Inflammatory macrophage treated with lipopolysaccharide for 1 hour (primary cell): ENCODE measurements around the gene CFAP119.

Source experiments
- DNase-seq, 2 donors: peaks; one replicate each; pipeline ENCODE4 v3.0.0-alpha.2; 2020 to 2022

CFAP119 gene

DNA sequence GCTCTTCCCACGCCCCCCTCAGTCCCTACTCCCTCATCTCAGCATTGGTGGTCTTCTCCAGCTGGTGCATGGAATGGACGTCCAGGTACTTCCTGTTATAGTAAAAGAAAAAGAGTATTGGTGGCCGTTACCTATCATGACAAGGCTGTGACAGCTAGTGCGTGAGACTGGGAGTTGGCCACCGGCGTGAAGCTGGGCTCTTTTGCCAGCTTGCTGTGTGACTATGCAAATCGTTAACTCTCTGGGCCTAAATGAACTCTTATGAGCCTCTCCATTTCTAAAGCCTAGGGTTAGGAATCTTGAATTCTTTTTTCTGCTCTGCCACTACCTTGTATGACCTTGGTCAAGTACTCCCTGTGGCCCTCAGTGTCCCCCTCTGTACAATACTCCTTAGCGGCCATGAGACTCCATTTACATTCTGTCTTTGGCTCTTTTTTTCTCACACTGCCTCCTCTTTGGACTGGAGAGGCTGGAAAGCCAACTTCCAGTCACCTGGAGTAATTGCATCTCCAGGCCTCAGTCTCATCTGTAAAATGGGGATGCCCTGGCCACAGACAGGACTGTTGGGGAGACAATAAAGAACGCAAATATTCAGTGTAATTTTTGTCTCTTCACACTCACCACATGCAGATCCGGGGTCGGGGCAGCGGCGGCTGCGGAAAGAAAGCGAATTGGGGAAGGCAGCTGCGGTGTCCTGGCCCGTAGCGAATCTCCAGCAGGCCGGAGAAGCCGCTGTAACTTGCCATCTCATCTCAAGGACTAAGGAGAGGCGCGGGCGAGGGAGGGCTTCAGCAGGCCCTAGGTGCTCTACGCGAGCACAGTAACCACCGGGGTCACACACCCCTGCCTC is 1.1 kb downstream of the CFAP119 start:
- no peak for DNase-seq

DNA sequence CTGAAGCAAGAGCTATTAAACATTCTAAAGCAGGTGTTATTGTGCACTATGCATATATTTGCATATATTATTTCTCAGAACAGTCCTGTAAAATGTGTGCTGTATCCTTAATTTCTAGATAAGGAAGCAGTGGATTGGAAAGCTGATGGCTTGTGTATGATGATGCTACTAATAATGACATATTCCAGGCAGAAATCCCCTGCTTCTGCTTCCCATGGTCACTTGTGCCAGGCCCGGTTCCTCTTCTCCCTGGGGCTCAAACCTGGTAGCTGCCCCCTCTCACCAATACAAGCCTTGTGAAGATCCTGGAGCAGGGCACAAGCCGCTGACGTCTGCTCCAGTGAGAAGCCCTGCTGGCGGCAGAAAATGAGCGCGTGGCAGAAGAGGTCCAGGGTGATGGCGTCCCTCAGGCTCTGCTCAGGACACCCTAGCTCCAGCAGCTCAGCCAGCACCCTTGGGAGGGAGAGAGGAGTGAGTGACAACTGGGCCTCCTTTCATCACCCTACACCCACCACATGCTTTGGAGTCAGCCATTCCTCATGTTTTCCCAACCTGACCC is 1.8 kb downstream of the CFAP119 start:
- DNase-seq = peak in 1 of 2 donors; percentile 45

DNA sequence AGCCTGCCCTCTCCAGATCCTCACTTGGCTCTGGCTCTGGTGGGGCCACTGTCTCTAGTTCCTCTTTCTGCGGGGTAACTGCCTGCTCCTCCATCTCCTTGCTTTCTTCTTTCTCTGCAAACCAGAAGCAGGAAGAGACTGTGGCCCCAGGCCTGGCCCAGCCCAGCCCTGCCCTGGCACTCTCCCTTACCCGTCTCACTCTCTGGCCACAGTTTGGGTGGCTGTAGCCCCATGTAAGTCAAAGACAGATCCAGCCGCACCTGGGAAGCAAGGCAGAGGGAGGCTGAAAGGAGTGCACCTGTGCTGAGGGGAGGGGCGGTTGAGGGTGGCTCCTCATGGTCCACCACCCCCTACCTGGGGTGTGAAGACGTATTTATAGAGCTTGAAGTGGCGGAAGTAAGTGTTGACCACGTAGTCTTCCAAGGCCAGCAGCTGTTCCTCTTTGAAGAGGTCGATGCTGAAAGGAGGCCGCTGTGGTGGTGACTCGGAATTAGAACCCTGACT is 2.8 kb downstream of the CFAP119 start:
- DNase-seq = peak; percentile 21 to 48

DNA sequence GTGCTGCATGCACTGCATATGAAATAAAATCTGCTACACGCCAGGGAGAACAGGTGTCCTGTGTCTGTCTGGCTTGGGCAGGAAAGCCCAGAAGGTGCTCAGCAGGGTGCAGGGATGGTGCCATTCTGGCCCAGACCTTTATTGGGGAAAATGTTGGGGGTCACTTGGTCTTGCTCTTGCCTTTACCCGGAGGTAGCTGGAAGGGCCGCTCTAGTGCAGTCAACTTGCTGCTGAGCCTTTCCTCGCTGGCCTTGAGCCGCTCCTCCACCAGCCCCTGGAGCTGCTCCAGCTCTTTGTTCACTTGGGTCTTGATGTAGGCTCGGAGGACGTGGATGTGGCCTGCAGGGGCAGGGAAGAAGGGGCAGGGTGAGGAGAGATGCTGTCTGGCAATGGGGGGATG is 4.5 kb downstream of the CFAP119 start:
- no peak for DNase-seq

DNA sequence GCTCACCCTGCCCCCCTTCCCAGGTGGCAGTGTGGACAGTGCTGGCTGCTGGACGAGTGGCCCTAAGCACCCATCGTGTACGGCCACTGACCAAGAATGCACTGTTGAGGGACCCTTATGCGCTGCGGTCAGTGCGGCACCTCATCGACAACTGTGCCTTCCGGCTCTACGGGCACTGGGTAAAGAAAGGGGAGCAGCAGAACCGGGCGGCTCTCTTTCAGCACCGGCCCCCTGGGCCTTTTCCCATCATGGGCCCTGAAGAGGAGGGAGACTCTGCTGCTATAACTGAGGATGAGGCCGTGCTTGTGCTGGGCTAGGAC is 5.1 kb downstream of the CFAP119 start:
- DNase-seq = no peak

DNA sequence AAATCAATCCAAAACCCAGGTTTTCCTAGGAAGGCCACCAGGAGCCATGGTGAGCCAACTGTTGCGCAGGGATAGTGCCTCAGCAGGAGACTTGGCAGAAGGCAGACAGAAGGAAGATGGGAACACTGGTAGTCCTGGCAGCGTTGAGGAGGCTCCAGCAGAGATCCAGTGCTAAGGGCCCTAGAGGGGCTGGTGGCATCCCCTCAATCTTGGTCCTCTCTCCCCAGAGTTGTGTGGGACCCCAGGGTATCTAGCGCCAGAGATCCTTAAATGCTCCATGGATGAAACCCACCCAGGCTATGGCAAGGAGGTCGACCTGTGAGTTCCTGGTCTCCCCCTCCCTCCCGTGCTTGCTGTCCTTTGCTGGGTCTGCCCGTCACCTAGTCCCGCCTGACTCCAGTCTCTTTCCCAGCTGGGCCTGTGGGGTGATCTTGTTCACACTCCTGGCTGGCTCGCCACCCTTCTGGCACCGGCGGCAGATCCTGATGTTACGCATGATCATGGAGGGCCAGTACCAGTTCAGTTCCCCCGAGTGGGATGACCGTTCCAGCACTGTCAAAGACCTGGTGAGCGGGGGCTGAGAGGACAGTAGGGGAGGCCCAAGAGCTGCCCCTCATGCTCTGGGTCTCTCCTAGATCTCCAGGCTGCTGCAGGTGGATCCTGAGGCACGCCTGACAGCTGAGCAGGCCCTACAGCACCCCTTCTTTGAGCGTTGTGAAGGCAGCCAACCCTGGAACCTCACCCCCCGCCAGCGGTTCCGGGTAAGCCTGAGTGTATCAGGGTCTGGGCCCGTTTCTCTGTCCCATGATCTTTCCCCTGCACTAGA is 5.7 kb downstream of the CFAP119 start:
- DNase-seq = no peak

DNA sequence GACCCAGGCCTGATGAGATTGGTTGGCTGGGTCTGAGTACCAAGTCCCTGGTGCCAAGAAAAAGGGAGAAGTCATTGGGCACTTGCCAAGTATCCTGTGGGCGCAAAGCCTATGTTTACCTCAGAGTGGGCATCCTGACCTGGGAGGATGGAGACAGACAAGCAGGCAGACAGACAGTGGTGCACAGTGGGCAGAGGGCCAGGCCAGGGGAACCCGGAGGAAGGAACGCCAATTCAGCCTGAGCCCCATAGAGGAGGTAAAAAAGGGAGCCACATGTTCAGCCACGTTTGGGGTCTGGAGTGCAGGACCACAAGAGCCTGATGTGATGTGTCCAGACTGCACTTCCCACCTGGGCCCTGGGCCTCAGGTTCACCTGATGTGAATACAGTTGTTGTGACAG is 8.3 kb downstream of the CFAP119 start:
- no peak for DNase-seq

DNA sequence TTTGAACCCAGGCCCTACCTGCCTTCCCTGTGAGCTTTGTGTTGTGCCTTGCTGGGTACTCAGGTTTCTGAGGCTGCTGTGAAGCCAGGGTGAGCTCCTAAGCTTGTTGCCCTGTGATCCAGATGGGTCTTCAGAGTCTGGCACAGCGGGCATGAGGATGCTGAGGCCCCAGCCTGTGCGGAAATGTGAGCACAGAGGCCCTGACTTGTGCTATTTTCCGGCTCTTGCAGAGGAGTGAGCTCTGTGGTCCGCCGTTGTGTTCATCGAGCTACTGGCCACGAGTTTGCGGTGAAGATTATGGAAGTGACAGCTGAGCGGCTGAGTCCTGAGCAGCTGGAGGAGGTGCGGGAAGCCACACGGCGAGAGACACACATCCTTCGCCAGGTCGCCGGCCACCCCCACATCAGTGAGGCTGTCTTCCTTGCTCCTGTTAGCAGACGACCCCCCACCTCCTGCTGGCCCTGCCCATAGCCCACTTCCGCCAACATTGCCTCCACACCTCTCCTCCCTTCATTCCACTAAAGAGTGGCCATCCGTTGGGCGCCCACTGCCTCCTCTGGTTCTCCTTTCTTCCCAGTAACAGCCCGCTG is 10.9 kb downstream of the CFAP119 start:
- DNase-seq = no peak

DNA sequence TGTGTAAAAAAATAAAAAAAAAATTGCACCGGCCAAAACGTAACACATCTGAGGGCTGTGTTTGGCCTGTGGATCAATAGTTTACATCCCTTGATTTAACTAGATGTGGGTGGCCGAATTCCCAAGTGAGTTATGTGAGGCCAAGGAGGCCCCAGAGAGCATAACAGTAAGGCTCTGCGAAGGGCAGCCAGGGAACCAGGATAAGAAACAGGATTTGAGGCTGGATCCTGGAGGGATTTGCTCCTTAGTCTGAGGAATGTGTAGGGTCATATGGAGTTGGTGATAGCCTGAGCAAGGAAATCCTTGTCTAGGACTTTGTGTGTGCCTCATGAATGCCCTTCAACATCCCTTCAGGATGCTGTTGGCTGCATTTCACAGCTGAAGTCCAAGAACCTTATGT is 11.7 kb downstream of the CFAP119 start:
- no peak for DNase-seq

DNA sequence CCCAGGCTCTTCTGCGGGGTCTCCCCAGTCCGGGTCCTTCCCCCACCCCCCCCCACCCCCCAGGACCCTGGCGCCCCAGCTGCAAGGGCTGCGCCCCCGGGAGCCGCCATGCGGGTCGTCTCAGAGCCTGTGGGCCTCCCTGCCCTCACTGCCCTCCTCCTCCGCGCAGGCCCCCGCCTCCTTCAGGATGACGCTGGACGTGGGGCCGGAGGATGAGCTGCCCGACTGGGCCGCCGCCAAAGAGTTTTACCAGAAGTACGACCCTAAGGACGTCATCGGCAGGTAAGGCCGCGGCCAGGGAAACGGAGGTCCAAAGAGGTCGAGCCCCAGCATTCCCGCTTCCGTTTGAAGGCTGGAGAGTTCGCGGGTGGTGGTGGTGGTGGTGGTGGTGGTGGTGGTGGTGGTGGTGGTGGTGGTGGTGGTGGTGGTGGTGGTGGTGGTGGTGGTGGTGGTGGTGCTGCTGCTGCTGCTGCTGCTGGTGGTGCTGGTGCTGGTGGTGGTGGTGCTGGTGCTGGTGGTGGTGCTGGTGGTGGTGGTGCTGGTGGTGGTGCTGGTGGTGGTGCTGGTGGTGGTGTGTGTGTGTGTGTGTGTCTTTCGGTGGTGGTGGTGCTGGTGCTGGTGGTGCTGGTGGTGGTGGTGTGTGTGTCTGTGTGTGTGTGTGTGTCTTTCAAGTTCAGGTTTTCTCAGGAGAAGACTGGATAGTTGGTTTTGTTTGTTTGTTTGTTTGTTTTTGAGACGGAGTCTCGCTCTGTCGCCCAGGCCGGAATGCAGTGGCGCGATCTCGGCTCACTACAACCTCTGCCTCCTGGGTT is 13.0 kb downstream of the CFAP119 start:
- no peak for DNase-seq

DNA sequence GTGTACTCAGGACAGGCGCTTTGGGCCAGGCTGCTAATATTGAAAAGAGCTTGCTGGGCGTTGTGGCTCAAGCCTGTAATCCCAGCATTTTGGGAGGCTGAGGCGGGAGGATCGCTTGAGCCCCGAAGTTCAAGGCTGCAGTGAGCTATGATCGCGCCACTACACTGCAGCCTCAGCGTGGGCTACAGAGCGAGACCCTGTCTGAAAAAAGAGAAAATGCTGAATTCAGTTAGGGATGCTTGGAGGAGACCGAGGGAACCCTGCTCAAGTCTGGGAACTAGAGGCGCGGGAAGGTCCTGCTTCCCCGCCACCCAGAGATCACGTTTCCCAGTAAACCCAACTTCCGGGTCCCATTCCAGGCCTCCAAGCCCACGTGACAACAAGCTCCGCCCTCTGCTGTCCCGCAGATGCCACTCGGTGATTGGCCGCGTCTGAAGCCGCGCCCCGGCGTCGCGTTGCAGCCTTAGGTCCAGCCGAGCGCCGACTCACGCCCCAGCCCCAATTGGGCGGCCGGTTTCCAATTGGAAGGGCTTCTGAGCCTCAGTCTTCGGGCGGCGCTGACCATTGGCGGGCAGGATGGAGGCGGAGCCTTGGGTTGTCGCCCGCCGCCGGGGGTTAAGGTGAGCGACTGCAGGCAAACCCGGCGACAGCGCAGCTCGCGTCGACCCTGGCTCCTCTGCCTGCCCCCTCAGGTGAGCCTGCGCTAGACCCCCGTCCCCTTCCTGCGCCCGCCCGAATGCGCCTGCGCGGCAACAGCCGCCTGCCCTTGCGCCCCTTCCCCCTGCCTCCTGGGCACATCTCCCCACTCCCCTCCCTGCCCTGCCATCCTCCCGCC is 13.8 kb downstream of the CFAP119 start, which contains the start of gene PHKG2:
TSS of gene PHKG2 (plus strand) at position 627 of the 835 bp plus-strand sequence. CDS start 396 bp downstream, outside the sequence.
- DNase-seq = peak; percentile 98 to 99

DNA sequence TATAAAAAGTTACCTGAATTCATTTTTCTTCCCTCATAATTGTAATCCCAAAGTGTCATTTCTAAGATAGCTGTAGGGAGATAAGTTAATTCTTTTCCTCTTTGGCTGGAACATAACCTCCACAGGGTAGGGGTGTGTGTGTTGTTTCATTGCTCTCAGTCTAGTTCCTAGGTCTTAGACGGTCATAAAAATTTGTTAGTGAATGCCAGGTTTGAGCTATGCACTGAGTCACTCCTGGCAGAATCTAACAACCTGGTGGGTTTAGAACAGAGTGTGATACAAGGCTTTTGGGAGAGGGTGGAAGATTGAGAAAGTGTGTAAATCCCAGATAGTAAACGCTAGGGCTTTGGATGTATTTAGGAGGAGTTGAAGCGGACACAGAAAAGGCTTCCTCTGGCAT is 14.5 kb downstream of the CFAP119 start:
- no peak for DNase-seq

DNA sequence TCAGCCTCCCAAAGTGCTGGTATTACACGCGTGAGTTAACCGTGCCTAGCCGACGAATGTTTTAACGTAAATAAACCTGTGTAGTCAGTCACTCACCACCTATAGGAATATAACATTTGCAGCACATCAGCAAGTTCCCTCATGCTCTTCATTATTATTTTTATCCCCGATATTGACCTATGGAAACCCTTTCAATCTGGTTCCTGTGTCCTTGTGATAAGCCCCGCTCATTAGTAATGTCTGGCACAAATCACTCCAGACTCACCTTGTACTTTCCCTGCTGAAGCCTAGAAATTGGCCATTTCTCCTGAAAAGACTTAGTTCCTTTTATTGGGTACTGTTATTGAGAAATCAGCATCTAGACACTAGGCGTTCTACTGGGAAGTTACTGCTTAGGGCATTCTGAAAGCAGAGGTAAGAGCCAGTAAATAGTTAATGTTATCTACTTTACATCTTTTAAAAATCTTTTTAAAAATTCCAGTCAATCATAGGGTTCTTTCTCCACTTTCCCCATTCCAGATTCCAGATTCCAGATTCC is 15.2 kb downstream of the CFAP119 start:
- DNase-seq = peak; percentile 53 to 68

DNA sequence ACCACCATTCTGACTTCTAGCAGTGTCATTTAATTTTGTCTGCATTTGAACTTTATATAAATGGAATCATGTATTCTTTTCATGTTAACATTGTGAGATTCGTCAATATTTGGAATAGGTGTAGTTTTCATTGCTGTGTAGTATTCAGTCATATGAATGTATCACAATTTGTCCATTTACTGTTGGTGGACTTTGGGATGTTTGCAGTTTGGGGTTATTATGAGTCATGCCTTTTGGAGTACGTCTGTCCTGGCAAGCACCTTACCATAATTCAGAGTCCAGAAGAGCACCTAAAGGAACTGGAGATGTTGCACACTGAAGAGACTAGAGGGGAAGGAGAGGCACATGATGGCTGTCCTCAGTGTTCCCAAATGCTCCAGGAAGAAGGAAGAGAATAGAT is 16.8 kb downstream of the CFAP119 start:
- no peak for DNase-seq

DNA sequence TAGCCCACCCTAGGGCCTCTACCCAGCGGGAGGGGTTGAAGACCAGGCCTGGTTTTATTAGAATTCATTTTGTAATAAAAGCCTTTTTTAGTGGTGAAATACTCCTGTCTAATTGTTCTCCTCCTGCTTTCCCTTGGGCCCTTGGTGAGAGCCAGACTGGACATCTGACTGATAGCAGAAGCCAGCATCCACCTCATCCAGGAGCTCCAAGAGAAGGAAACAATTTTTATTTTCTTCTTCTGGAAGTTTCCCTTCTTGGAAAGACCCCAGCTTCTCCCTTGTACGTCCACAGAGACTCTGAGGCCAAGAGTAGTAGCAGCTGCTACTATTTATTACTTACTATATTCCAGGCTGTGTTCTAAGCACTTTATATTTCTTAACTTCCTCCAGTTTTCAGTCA is 17.7 kb downstream of the CFAP119 start:
- no peak for DNase-seq

DNA sequence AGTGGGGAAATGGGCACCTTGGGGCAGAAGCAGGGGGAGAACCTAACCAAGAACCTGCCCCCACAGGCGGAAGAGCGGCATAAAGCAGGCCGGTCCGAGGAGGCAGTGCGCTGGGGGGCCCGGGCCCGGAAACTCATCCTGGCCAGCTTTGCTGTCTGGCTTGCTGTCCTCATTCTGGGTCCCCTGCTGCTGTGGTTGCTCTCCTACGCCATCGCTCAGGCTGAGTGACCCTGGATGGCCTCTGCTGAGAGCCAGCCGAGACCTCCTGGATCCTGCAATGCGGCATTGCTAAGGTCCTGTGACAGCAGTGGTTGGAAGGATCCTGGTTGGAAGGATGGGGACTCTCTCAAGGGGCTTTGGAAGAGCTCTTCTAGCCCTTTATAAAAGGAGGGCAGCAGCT is 18.1 kb downstream of the CFAP119 start:
- DNase-seq = no peak

DNA sequence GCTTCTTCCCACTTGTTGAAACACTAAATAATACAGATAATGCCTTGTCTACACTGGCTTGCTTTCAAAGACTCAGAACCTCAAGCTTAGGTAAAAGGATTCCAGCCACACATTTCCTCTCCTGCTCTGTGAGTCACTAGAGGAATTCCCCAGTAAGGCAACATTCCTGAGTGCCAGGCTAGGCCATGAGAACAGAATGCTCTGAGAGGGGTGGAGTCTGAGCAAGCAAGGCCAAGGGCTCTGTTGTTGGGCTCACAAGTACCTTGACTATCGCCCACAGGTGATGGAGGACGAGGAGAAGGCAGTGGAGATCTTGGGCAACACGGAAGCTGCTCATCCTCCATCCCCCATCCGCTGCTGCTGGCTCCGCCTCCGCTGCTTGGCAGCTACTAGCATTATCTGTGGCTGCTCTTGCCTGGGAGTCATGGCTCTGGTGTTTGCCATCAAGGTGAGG is 20.4 kb downstream of the CFAP119 start:
- peak in 1 of 2 donors; percentile 40 for DNase-seq

DNA sequence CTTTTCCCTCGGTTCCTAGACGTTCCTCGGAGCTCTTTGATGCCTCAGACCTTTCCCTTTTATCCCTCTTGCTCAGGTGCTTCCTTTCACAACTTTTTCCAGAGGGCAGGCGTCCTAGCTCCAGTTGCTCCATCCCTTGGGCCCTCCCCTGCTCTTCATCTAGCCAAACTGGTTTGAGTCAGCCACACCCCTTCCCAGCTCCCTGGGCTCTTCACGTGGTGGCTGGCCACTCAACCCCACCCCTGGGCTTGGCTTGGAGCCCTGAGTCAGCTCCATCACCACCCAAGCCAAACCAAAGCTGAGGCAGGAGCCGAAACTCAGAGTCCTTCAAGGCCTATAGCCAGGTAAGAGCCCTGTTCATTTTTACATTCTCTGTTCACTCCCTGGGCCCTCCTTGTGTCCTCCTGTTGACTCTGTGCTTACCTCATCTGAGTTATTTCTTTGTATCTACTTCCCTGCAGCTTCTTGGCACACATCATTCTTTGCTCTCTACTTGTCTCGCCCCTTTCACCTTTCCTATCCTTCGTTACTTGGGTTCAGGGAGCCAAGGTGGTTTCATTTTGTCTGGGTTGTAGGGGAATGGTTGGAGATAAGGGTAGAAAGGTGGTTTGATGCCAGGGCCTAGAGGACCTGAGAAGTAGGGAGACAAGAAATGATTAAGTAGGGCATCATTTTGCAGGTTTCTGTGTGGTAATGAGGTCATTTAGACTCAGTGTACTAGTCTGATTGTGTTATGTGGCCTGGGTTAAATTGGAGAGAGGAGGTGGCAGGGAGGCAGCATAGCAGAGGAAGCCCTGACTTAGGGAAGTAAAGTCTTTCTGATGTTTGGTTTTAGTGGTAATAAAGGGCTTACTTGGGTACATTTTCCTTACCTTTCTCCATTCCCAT is 21.3 kb downstream of the CFAP119 start:
- no peak for DNase-seq

DNA sequence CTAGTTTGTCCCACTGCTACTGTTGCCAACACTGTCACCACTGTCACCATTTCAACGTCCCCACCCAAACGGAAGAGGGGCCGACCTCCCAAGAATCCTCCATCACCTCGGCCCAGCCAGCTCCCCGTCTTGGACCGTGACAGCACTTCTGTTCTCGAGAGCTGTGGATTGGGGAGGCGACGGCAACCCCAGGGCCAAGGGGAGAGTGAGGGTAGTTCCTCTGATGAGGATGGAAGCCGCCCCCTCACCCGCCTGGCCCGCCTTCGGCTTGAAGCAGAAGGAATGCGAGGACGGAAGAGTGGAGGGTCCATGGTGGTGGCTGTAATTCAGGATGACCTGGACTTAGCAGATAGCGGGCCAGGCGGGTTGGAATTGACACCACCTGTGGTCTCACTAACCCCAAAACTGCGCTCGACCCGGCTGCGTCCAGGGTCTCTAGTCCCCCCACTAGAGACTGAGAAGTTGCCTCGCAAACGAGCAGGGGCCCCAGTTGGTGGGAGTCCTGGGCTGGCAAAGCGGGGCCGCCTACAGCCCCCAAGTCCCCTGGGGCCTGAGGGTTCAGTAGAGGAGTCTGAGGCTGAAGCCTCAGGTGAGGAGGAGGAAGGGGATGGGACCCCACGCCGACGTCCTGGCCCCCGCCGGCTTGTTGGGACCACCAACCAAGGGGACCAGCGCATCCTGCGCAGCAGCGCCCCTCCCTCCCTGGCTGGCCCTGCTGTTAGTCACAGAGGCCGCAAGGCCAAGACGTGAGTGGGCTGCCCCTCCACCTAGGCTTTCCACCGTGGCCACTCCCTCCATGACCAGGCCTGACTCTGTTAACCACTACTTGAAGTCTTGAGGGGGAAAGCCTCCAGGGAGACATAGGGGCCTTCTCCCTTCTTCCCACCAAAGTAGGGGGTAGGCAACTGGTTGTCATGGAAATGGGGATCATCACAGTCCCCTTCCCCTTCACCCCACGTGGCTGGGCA is 22.6 kb downstream of the CFAP119 start:
- no peak for DNase-seq
